ENCODE results near the gene CADM2.

DNA sequence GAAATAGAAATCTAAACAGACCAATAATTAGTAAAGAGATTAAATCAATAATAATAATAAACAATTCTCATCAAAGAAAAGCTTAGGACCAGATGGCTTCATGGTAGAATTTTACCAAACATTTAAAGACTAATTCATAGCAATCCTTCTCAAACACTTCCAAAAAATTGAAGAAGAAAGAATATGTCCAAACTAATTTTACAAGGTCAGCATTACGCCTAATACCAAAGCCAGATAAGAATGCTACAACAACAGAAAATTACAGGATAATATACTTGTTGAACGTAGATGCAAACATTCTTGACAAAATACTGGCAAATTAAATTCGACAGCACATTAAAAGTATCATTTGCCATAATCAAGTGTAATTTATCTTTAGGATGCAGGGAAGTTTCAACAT is 36.1 kb upstream of the CADM2 start:
- TF ChIP-seq, protein P1, sequence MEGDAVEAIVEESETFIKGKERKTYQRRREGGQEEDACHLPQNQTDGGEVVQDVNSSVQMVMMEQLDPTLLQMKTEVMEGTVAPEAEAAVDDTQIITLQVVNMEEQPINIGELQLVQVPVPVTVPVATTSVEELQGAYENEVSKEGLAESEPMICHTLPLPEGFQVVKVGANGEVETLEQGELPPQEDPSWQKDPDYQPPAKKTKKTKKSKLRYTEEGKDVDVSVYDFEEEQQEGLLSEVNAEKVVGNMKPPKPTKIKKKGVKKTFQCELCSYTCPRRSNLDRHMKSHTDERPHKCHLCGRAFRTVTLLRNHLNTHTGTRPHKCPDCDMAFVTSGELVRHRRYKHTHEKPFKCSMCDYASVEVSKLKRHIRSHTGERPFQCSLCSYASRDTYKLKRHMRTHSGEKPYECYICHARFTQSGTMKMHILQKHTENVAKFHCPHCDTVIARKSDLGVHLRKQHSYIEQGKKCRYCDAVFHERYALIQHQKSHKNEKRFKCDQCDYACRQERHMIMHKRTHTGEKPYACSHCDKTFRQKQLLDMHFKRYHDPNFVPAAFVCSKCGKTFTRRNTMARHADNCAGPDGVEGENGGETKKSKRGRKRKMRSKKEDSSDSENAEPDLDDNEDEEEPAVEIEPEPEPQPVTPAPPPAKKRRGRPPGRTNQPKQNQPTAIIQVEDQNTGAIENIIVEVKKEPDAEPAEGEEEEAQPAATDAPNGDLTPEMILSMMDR (IDR thresholded peaks at IDR 0.05; ENCODE audit: insufficient read depth, low read depth, low read length): no peak
- no peak for TF ChIP-seq EZH2 (IDR thresholded peaks at IDR 0.05; ENCODE audit: insufficient read depth, low read length)
